ENCODE results near the gene TUBGCP3. TPM values are rescaled to one million over a fixed set of nuclear protein-coding genes. Genes with fewer than 3 reads are reported as not detected.

The TUBGCP3 gene
- total RNA-seq, 1 experiment from 2014 or later: 47.4 TPM

- intact Hi-C loops (cut with micrococcal nuclease; ENCODE audit: unreplicated experiment): no loop called here
- peaks cover 10% of the 10 kb centered on the region; the same call in 1 of the 2 replicates for H3K36me3 ChIP-seq (ENCODE audit: low read depth)
Observed at GRCh38 chr13:112516218-112516617, 71.7 kb downstream of the TUBGCP3 start.

DNA sequence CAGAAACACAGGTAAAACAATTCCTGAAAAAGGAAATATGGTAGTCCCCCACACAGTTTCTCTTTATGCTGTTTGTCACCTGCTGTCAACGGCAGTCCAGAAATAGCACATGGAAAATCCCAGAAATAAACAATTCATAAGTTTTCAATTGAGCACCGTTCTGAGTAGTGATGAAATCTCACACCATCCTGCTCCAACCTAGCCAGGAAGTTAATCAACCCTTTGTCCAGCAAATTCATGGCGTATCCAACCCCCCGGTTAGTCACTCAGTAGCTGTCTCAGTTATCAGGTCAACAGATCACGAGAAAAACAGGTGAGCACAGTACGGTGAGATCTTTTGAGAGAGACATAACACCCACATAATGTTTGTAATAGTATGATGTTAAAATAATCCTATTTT, 74.2 kb downstream of the TUBGCP3 start:
- Histone ChIP-seq H3K27me3 (ENCODE audit: insufficient read depth, low read depth) (no peaks in the 10 kb centered on the region), H4K20me1 (ENCODE audit: insufficient read depth) (0 out of 2 replicates have a peak, but pooled peaks cover 6% of the 10 kb centered on the region), H3K4me3 (no peak overlapping the region), H2AFZ (no peak overlapping the region), H3K4me2 (no peak overlapping the region), H3K36me3 (ENCODE audit: low read depth) (no peaks in the 10 kb centered on the region), H3K4me1 (replicated peaks; ENCODE audit: insufficient read depth) (no peaks in the 10 kb centered on the region), H3F3A (ENCODE audit: insufficient read depth, low read depth) (no peaks in the 10 kb centered on the region), H3K9me3 (ENCODE audit: insufficient read depth, low read depth) (no peaks in the 10 kb centered on the region), H3K27ac (no peak overlapping the region), H3K9me2 (ENCODE audit: insufficient read depth) (no peaks in the 10 kb centered on the region), H3K79me2 (ENCODE audit: low read depth) (no peaks in the 10 kb centered on the region)
- BruUV-seq (replicated peaks): no TSS peak
- intact Hi-C loops (cut with micrococcal nuclease; ENCODE audit: unreplicated experiment): no loop called here
- TF ChIP-seq EZH2 (IDR thresholded peaks at IDR 0.05; ENCODE audit: low read depth) (no peak), CTCF (conservative IDR thresholded peaks at IDR 0.05) (no peak)
- no peak for DNase-seq
- CTCF ChIA-PET: no interaction called here
- POLR2A ChIA-PET (ENCODE audit: unreplicated experiment): no interaction called here

More at GRCh38 chr13:112516218-112516617, 71.7 kb downstream of the TUBGCP3 start:
- Histone ChIP-seq H2AFZ (no peak overlapping the region), H3K9me3 (ENCODE audit: insufficient read depth, low read depth) (no peaks in the 10 kb centered on the region), H3K4me1 (replicated peaks; ENCODE audit: insufficient read depth) (no peaks in the 10 kb centered on the region), H3K9me2 (ENCODE audit: insufficient read depth) (no peaks in the 10 kb centered on the region), H3F3A (ENCODE audit: insufficient read depth, low read depth) (no peaks in the 10 kb centered on the region), H3K27ac (no peak overlapping the region), H3K4me2 (no peak overlapping the region), H4K20me1 (ENCODE audit: insufficient read depth) (peaks cover 3% of the 10 kb centered on the region; the same call in 1 of the 2 replicates), H3K27me3 (ENCODE audit: insufficient read depth, low read depth) (no peaks in the 10 kb centered on the region), H3K79me2 (ENCODE audit: low read depth) (no peaks in the 10 kb centered on the region), H3K4me3 (no peak overlapping the region)
- BruUV-seq (replicated peaks): no TSS peak
- DNase-seq: no peak
- ChIA-PET POLR2A (ENCODE audit: unreplicated experiment) (no interaction called here), CTCF (interaction anchor here (0.6 kb wide), 1 partner anchor 357 kb away, joined by 4 read pairs; no protein-coding TSS in a partner anchor)
- TF ChIP-seq CTCF (conservative IDR thresholded peaks at IDR 0.05) (no peak), EZH2 (IDR thresholded peaks at IDR 0.05; ENCODE audit: low read depth) (no peak)

- no peak overlapping the region for H3K27ac ChIP-seq
- H3K79me2 ChIP-seq (ENCODE audit: low read depth): no peaks in the 10 kb centered on the region
- no peak overlapping the region for H3K4me3 ChIP-seq
- 0 out of 2 replicates have a peak, but pooled peaks cover 4% of the 10 kb centered on the region for H3K36me3 ChIP-seq (ENCODE audit: low read depth)
- H4K20me1 ChIP-seq (ENCODE audit: insufficient read depth): 0 out of 2 replicates have a peak, but pooled peaks cover 6% of the 10 kb centered on the region
- BruUV-seq (replicated peaks): no TSS peak
- no peaks in the 10 kb centered on the region for H3F3A ChIP-seq (ENCODE audit: insufficient read depth, low read depth)
- no peaks in the 10 kb centered on the region for H3K9me2 ChIP-seq (ENCODE audit: insufficient read depth)
- no peak overlapping the region for H2AFZ ChIP-seq
- no peak overlapping the region for H3K4me2 ChIP-seq
- ChIA-PET CTCF (no interaction called here), POLR2A (ENCODE audit: unreplicated experiment) (interaction anchor here (0.6 kb wide), 1 partner anchor 293 kb away, joined by 3 read pairs; no protein-coding TSS in a partner anchor)
- no peaks in the 10 kb centered on the region for H3K27me3 ChIP-seq (ENCODE audit: insufficient read depth, low read depth)
- no peaks in the 10 kb centered on the region for H3K4me1 ChIP-seq (replicated peaks; ENCODE audit: insufficient read depth)
- H3K9me3 ChIP-seq (ENCODE audit: insufficient read depth, low read depth): no peaks in the 10 kb centered on the region
- DNase-seq: no peak
- intact Hi-C loops (cut with micrococcal nuclease; ENCODE audit: unreplicated experiment): no loop called here
- no peak for TF ChIP-seq EZH2 (IDR thresholded peaks at IDR 0.05; ENCODE audit: low read depth)
Observed at GRCh38 chr13:112510987-112511685, 76.8 kb downstream of the TUBGCP3 start.

All from PC-9 (cell line).